DND-41 (cell line): ENCODE results near the gene SPAG5.

Experiments
- ATAC-seq: fragments of 200-7000 bp; cut with Tn5 transposase; 3 replicates; pipeline ENCODE4 v1.9.1; 2021; ENCODE audit warnings: low read depth; ENCODE audit not compliant: insufficient read depth
- DNase-seq: peaks from one replicate; pipeline ENCODE4 v3.0.0-alpha.2; 2020
- H2AFZ ChIP-seq: 2 replicates; pipeline ENCODE4 v1.6.0; 2012; ENCODE audit warnings: low read depth, low read length
- H3K27ac ChIP-seq: 2 replicates; pipeline ENCODE4 v1.5.1; 2012; ENCODE audit warnings: low read length, inconsistent platforms
- H3K27me3 ChIP-seq: fragments of 200-600 bp; sonication (generic); 2 replicates; pipeline ENCODE4 v1.6.0; 2012; ENCODE audit warnings: low read length, mild to moderate bottlenecking, inconsistent platforms; ENCODE audit not compliant: insufficient read depth, poor library complexity
- H3K36me3 ChIP-seq: 2 replicates; pipeline ENCODE4 v1.5.1; 2012; ENCODE audit warnings: low read length, inconsistent platforms; ENCODE audit not compliant: insufficient read depth
- H3K4me1 ChIP-seq: 2 replicates; pipeline ENCODE4 v1.5.1; 2012; ENCODE audit warnings: mild to moderate bottlenecking, low read length; ENCODE audit not compliant: insufficient read depth
- H3K4me2 ChIP-seq: 2 replicates; pipeline ENCODE4 v1.6.0; 2012; ENCODE audit warnings: mild to moderate bottlenecking, moderate library complexity, low read length, inconsistent platforms; ENCODE audit not compliant: insufficient read depth
- H3K4me3 ChIP-seq, 2 experiments: fragments of 200-600 bp in 1 of 2; shearing (Covaris generic) in 1 of 2; 2 replicates each; pipeline ENCODE4 v1.5.1; 2012 to 2016; ENCODE audit warnings: inconsistent platforms in 2 of 2, low read length in 2 of 2, mild to moderate bottlenecking in 2 of 2, low read depth in 1 of 2, moderate library complexity in 1 of 2
- H3K79me2 ChIP-seq: 2 replicates; pipeline ENCODE4 v1.6.0; 2012; ENCODE audit warnings: low read length, inconsistent platforms; ENCODE audit not compliant: insufficient read depth
- H3K9ac ChIP-seq: 2 replicates; pipeline ENCODE4 v1.6.0; 2012; ENCODE audit warnings: low read depth, mild to moderate bottlenecking, inconsistent platforms, low read length, moderate library complexity
- H3K9me3 ChIP-seq: 2 replicates; pipeline ENCODE4 v1.5.1; 2012; ENCODE audit warnings: low read length, moderate library complexity, mild to moderate bottlenecking, inconsistent platforms; ENCODE audit not compliant: insufficient read depth, severe bottlenecking
- H4K20me1 ChIP-seq: 2 replicates; pipeline ENCODE4 v1.6.0; 2012; ENCODE audit warnings: low read length; ENCODE audit not compliant: insufficient read depth
- CTCF ChIP-seq: IDR thresholded peaks from 2 replicates; pipeline ENCODE4 v1.5.1; 2012; ENCODE audit warnings: borderline replicate concordance, low read length, moderate library complexity, mild to moderate bottlenecking; ENCODE audit not compliant: poor library complexity, severe bottlenecking; ENCODE audit errors: extremely low read depth
- EZH2 ChIP-seq: IDR thresholded peaks from 3 replicates; pipeline ENCODE4 v1.6.1; 2012; ENCODE audit warnings: borderline replicate concordance, low read depth, mild to moderate bottlenecking, moderate library complexity, low read length, inconsistent platforms; ENCODE audit not compliant: severe bottlenecking

Gene SPAG5

GRCh38 chr17:28540231-28540630 is 58.6 kb downstream of the SPAG5 start:
- DNase-seq: no peak
- H3K4me3 ChIP-seq: no peak overlapping the region
- peaks cover 10% of the 10 kb centered on the region for H3K27me3 ChIP-seq
- no peak overlapping the region for H3K4me2 ChIP-seq
- H3K27ac ChIP-seq: no peak overlapping the region
- H3K79me2 ChIP-seq: no peaks in the 10 kb centered on the region
- H3K4me1 ChIP-seq: no peaks in the 10 kb centered on the region
- no peak for TF ChIP-seq CTCF
- TF ChIP-seq EZH2: no peak
- H3K9me3 ChIP-seq: no peaks in the 10 kb centered on the region
- H3K9ac ChIP-seq: no peak overlapping the region
- H2AFZ ChIP-seq: no peak overlapping the region
- H3K36me3 ChIP-seq: no peaks in the 10 kb centered on the region
- H4K20me1 ChIP-seq: no peaks in the 10 kb centered on the region; the same call in 1 of the 2 replicates
- ATAC-seq: no peak

- no peak overlapping the region for H3K27ac ChIP-seq
- no peaks in the 10 kb centered on the region for H3K36me3 ChIP-seq
- H2AFZ ChIP-seq: no peak overlapping the region
- no peak for ATAC-seq
- H3K4me1 ChIP-seq: no peaks in the 10 kb centered on the region
- no peak for DNase-seq
- no peak overlapping the region for H3K9ac ChIP-seq
- H3K79me2 ChIP-seq: no peaks in the 10 kb centered on the region
- no peaks in the 10 kb centered on the region for H3K9me3 ChIP-seq
- H3K4me2 ChIP-seq: no peak overlapping the region
- no peak overlapping the region for H3K4me3 ChIP-seq
- no peaks in the 10 kb centered on the region; the same call in 1 of the 2 replicates for H4K20me1 ChIP-seq
- TF ChIP-seq CTCF: no peak
- no peak for TF ChIP-seq EZH2
- peaks cover 10% of the 10 kb centered on the region for H3K27me3 ChIP-seq
Observed at GRCh38 chr17:28538296-28538895, 60.4 kb downstream of the SPAG5 start.

- Histone ChIP-seq H3K4me1 (no peaks in the 10 kb centered on the region), H3K27ac (no peak overlapping the region), H3K36me3 (no peaks in the 10 kb centered on the region), H3K9ac (no peak overlapping the region), H2AFZ (no peak overlapping the region), H3K4me3 (no peak overlapping the region), H3K27me3 (peaks cover 10% of the 10 kb centered on the region), H3K9me3 (no peaks in the 10 kb centered on the region), H3K4me2 (no peak overlapping the region), H4K20me1 (no peaks in the 10 kb centered on the region; the same call in 1 of the 2 replicates), H3K79me2 (no peaks in the 10 kb centered on the region)
- TF ChIP-seq EZH2 (no peak), CTCF (no peak)
- DNase-seq (no peak), ATAC-seq (no peak)
Observed at GRCh38 chr17:28537219-28537610, 61.6 kb downstream of the SPAG5 start.
